LNCaP clone FGC (cell line): Measurements from ENCODE around the gene ADAMTS2.

Experiments
- DNase-seq: peaks from one replicate; pipeline ENCODE4 v3.0.0-alpha.2; 2011; ENCODE audit warnings: low read depth
- H3K4me3 ChIP-seq: 2 replicates; pipeline ENCODE4 v1.5.1; 2011; ENCODE audit warnings: mild to moderate bottlenecking, low read depth, low read length, control low read depth
- TF ChIP-seq, protein P1 (sequence below): IDR thresholded peaks from 2 replicates; pipeline ENCODE4 v1.5.1; 2012; ENCODE audit warnings: mild to moderate bottlenecking; ENCODE audit not compliant: control insufficient read depth, insufficient read depth; ENCODE audit errors: extremely low read depth

ADAMTS2 gene

DNA sequence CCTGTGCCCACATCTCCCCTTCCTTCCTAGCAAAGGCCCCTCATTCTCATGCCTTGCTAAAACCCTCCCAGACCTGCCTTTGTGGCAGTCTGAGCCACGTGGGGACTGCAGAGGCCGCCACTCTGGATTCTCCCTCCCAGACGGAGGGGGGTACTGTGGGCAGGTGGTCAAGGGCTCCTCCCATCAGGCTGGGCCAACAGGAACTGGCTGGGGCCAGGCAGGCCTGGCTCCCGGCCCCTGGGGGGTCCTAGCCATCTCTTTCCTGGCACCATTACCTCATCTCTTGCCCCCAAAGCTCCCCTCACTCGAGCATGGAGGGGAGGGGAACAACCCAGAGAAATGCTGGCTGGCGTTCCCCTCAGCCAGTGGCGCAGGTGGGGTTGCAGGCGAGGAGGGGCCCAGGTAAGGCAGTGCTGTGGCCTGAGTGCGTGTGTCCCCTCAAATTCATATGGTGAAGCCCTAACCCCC lies 196.5 kb downstream of the ADAMTS2 start:
- no peak overlapping the region for H3K4me3 ChIP-seq
- no peak for DNase-seq
- TF ChIP-seq, protein P1, sequence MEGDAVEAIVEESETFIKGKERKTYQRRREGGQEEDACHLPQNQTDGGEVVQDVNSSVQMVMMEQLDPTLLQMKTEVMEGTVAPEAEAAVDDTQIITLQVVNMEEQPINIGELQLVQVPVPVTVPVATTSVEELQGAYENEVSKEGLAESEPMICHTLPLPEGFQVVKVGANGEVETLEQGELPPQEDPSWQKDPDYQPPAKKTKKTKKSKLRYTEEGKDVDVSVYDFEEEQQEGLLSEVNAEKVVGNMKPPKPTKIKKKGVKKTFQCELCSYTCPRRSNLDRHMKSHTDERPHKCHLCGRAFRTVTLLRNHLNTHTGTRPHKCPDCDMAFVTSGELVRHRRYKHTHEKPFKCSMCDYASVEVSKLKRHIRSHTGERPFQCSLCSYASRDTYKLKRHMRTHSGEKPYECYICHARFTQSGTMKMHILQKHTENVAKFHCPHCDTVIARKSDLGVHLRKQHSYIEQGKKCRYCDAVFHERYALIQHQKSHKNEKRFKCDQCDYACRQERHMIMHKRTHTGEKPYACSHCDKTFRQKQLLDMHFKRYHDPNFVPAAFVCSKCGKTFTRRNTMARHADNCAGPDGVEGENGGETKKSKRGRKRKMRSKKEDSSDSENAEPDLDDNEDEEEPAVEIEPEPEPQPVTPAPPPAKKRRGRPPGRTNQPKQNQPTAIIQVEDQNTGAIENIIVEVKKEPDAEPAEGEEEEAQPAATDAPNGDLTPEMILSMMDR, result no peak

DNA sequence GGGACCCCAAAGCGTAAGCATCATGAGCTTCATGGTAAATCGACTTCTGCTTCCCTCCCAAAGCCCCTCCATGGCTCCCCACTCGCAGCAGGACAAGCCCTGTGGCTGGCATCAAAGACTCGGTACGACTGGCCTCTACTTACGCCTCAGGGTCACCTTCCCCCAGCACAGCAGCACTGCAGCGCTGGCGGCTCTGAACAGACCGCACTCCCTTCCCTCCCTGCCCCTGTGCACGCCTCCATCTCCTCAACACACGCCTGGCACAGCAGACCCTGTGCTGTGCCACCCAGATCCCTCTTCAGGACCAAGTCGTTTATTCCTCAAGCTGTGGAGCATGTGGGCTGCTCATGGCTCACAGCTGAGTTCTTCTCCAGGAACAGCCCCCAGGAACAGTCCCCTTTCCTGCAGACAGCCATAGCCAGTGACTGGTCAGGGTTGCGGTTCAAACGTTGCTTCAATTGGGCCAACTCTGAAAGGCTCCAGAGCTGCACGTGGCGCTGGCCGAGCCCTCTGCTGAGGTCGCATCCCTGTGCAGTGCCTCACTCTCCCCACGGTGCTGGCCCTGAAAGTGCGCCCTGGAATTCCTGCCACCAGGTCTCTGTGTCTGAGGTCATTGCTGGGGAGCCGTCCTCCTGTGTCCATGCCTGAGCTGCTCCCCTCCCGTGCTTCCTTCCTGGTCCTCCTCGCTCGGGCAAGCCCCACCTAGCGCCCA lies 197.1 kb downstream of the ADAMTS2 start:
- TF ChIP-seq, protein P1, result no peak
- no peak overlapping the region for H3K4me3 ChIP-seq
- no peak for DNase-seq

DNA sequence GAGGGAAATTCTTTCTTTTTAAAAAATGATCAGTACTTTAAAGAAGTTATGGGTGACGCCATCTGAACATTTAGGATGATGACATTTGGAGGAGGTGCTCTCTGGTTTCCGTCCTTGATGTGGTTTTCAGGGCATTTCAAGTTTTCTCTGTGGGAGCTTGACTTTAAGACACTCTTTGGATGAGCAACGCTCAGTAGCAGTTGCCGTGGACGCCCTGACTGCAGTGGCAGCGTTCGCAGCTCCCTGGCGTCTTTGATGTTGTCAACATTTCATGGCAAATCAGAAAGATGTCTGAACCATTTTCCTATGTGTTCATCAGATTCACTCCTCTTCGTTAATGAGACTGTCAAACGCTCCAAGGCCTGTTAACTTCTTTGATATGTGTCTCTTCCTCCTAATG lies 199.0 kb downstream of the ADAMTS2 start:
- no peak overlapping the region for H3K4me3 ChIP-seq
- no peak for DNase-seq
- TF ChIP-seq, protein P1, result no peak

DNA sequence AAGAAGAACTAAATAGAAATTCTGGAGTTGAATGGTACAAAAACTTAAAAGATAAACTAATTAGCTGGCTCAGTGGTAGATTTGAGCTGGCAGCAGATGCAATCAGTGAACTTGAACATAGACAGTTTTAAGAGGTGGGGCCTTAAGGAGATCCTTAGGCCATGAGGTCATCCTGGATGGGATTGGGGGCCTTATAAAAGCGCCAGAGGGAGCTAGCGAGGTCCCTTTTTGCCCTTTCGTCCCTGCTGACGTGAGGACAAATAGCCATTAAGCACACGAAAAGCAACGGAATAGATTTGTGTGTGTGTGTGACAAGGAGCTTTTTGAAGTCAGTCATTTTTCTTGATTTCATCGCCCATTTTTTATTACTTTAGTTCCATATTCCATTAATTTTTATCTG lies 201.8 kb downstream of the ADAMTS2 start:
- DNase-seq, result no peak

DNA sequence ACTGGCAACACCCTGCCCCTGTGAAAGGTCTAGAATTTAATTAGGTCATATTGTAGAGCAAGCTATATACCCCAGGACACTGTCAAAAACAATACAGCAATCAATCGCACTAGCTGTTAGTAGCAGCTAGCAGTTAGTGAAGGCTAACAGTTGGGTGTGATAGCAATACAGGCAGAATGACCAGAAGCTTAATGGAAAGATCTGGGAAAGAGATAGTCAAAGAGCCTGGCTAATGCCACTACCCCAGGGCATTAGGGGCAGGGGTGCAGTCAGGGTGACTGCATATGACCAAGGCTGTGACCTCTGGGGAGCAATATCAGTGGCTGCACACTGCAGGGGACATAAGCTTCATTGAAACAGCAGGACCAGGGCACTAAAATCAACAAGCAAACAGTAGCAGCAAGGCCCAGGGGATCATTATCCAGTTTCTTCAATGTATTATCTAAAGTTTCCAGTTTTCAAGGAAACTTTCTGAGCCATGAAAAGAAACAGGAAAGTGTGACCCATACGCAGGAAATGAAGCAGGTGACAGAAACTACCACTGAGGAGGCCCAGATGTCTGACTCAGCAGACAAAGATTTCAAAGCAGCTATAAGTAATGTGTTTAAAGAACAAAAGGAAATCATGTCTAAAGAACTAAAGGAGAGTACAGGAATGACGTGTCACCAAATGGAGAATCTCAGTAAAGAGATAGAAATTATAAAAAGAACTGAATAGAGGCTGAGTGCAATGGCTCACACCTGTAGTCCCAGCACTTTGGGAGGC lies 202.6 kb downstream of the ADAMTS2 start:
- no peak for DNase-seq
- TF ChIP-seq, protein P1, result no peak
- H3K4me3 ChIP-seq, result no peak overlapping the region

More for the DNA sequence above, 201.8 kb downstream of the ADAMTS2 start:
- TF ChIP-seq, protein P1, result no peak
- no peak overlapping the region for H3K4me3 ChIP-seq

DNA sequence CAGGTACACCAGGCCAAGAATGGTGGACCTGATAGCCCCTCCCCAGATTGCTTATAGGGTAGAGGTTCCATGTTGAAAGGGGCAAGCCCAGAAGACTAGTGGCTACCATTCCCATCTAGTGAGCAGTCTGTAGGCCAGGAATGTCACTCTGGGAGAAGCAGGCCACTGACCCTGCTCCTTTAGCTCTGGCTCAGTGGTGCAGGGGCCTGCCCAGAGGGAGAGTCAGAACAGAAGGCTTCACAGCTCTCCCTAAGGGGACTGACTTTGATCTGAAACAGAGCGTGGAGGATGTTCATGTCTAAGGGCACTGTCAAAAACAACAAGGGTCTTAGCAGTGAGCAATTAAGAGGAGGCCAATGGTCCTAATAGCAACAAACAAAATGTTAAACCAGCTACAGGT lies 203.4 kb downstream of the ADAMTS2 start:
- DNase-seq, result no peak
- H3K4me3 ChIP-seq, result no peak overlapping the region
- TF ChIP-seq, protein P1, result no peak
